ENCODE measurements around the gene AOC3. TPM values are rescaled to one million over a fixed set of nuclear protein-coding genes. Genes with fewer than 3 reads are reported as not detected.
"Not testable (repeated sequence)": the region's sequence is repeated elsewhere in the genome, so short reads cannot be mapped to it uniquely, and the experiment has no call there.

The AOC3 gene
- polyA plus RNA-seq, 5 donors = 116 to 203 (median 162) TPM

DNA sequence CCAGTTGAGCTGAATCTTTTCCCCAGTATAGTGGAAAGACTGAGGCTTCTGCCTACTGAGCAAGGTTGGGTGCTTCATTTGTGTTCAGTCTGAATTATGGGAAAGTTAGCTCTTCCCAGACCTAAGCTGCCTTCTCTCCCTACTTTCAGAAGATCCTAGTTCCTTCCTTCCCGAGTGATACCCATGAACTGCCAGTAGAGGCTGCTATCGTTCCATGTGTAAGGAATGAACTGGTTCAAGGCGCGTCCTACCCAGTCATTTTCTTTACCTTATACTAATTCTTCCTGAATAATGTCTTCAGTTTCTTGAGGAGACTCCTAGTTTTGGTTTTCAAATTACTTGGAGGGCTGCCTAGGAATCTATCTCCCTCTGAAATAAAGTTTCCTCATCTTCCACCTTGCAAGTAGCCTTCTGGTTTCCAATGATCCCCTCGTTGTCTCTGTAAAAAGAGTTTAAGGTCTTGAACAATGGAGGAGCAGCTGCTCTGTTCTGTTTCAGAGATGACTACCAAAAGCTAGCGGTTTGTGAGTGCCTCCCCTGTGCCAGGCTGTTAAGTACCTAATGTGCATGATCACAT, 7.6 kb upstream of the AOC3 start:
- DNase-seq = peak in 1 of 2 donors; percentile 61

DNA sequence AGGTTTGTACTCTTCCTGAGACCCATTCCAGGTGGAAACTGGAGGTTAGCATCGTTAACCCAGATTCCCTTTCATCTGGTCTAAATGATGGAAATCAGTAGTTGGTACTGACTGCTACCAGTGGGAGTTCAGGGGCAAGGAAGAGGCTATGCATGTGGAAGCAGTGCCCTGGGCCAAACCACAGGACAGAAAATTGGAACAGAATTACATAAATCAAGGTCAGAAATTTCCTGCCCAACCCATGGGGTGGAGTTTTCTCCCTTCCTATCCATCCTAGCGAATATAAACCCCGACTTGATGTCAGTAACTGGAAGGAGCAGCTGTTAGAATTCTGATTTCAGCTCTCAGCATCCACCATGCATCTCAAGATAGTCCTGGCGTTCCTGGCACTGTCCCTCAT, 6.7 kb upstream of the AOC3 start, which contains the start of gene AOC2:
Gene AOC2 (plus strand): TSS at position 310 of the 400 bp plus-strand sequence. CDS start 47 bp downstream, at position 357.
- DNase-seq = no peak

DNA sequence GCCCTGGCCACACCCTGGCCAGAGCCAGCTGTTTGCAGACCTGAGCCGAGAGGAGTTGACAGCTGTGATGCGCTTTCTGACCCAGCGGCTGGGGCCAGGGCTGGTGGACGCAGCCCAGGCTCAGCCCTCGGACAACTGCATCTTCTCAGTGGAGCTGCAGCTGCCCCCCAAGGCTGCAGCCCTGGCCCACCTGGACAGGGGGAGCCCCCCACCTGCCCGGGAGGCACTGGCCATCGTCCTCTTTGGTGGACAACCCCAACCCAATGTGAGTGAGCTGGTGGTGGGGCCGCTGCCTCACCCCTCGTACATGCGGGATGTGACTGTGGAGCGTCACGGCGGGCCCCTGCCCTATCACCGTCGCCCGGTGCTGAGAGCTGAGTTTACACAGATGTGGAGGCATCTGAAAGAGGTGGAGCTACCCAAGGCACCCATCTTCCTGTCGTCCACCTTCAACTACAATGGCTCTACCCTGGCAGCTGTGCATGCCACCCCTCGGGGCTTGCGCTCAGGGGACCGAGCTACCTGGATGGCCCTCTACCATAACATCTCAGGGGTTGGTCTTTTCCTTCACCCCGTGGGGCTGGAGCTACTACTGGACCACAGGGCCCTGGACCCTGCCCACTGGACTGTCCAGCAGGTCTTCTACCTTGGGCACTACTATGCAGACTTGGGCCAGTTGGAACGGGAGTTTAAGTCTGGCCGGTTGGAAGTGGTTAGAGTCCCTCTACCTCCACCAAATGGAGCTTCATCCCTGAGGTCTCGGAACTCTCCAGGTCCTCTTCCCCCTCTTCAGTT, 6.0 kb upstream of the AOC3 start:
- no peak for DNase-seq

- no peak for DNase-seq
These were observed 5.5 kb upstream of the AOC3 start for GRCh38 chr17:42845556-42845917.

DNA sequence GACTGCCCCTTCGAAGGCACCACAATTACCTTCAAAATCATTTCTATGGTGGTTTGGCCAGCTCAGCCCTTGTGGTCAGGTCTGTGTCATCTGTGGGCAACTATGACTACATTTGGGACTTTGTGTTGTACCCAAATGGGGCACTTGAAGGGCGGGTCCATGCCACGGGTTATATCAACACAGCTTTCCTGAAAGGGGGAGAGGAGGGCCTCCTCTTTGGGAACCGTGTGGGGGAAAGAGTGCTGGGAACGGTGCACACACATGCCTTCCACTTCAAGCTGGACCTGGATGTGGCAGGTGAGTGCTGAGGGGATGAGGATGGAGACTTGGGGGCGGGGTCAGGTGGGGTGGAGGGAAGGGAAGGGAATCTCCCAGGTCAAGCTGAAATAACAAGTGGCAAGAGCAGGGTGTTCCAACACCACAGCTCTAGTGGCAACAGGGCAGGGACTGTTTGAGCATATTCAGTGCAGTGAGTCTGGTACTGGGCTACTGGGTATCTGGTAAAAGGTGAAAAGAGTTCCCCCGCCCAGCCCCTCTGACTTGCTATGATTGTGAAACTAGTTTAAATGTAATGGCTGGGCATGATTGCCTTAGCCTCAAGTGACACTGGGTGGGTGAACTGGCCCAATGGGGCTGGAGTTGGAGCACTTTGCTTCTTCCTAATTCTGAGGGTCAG, 4.9 kb upstream of the AOC3 start:
- no peak for DNase-seq

GRCh38 chr17:42846594-42847280, 4.3 kb upstream of the AOC3 start:
- no peak for DNase-seq

DNA sequence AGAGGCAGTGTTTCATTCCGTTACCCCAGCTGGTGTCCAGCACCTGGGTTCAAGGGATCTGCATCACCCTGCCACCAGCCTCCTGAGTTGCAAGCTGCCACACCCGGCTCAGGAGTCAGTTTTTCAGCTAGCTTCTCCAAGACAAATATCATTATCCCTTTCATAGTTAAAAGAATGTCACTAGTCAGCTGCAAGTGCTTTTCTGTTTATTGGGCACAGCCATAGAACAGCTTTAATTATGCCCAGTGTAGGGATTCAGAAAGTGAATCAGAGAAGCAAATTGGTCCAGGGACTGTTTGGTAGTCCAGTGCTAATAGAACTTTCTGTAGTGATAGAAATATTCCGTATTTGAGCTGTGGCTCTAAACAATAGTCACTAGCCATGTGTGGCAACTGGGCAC, 2.9 kb upstream of the AOC3 start:
- no peak for DNase-seq

DNA sequence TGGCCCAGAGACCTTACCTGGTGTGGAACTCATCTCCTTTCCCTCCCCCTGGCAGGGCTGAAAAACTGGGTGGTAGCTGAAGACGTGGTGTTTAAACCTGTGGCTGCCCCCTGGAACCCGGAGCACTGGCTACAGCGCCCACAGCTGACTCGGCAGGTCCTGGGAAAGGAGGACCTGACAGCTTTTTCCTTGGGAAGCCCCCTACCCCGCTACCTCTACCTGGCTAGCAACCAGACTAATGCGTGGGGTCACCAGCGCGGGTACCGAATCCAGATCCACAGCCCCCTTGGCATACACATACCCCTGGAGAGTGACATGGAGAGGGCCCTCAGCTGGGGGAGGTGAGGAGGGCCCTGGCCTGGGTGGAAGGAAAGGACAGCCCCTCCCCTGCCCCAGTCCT, 2.0 kb upstream of the AOC3 start:
- DNase-seq = no peak

DNA sequence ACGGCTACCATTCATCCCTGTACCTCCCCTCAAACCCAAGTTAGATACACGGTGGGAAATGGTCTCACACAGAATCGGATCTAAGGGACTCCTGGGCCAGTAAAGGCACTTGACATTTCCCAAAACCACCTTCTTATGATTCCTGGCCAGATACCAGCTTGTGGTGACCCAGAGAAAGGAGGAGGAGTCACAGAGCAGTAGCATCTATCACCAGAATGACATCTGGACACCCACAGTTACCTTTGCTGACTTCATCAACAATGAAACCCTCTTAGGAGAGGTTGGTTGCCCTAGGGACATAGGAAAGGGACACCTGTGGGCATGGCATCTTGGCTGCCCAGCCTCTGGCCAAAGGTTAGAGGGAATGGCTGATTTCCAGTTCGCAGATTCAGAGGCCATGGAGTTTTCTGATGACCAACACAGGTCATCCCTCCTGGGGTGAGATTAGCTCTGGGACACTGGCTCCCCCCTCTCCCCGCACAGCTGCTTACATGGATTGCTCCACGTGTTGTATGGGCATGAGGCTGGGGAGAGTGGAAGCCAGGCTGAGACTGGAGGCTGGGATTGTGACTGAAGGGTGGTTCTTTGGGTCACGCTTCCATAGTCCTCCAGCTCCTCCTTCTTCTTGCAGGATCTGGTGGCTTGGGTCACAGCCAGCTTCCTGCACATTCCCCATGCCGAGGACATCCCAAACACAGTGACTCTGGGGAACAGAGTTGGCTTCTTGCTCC, 1.4 kb upstream of the AOC3 start:
- no peak for DNase-seq

DNA sequence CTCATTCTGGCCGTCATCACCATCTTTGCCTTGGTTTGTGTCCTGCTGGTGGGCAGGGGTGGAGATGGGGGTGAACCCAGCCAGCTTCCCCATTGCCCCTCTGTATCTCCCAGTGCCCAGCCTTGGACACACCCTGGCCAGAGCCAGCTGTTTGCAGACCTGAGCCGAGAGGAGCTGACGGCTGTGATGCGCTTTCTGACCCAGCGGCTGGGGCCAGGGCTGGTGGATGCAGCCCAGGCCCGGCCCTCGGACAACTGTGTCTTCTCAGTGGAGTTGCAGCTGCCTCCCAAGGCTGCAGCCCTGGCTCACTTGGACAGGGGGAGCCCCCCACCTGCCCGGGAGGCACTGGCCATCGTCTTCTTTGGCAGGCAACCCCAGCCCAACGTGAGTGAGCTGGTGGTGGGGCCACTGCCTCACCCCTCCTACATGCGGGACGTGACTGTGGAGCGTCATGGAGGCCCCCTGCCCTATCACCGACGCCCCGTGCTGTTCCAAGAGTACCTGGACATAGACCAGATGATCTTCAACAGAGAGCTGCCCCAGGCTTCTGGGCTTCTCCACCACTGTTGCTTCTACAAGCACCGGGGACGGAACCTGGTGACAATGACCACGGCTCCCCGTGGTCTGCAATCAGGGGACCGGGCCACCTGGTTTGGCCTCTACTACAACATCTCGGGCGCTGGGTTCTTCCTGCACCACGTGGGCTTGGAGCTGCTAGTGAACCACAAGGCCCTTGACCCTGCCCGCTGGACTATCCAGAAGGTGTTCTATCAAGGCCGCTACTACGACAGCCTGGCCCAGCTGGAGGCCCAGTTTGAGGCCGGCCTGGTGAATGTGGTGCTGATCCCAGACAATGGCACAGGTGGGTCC, 607 bp downstream of the AOC3 start:
- DNase-seq = not testable (repeated sequence)

GRCh38 chr17:42852351-42852750, 1.4 kb downstream of the AOC3 start:
- no peak for DNase-seq

GRCh38 chr17:42853004-42853403, 2.0 kb downstream of the AOC3 start:
- peak in 1 of 2 donors; percentile 50 for DNase-seq

DNA sequence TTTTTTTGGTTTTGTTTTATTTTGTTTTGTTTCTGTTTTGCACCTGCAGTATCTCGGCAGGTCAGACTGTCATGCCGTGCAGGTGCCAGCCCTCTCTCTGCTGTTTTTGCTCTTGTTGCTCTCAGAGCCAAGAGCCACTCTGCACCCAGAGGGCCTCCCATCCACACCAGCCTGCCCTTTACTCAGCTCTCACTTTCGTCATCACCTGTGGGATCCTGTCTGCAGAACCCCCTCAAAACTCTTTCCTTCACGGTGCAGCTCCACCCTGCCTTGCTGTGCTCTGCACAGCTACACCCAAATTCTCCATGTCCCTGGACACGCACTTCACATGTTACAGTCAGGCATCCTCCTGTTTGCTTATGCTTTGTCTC, 2.6 kb downstream of the AOC3 start:
- DNase-seq = no peak

GRCh38 chr17:42853968-42854790, 3.2 kb downstream of the AOC3 start:
- DNase-seq = no peak

DNA sequence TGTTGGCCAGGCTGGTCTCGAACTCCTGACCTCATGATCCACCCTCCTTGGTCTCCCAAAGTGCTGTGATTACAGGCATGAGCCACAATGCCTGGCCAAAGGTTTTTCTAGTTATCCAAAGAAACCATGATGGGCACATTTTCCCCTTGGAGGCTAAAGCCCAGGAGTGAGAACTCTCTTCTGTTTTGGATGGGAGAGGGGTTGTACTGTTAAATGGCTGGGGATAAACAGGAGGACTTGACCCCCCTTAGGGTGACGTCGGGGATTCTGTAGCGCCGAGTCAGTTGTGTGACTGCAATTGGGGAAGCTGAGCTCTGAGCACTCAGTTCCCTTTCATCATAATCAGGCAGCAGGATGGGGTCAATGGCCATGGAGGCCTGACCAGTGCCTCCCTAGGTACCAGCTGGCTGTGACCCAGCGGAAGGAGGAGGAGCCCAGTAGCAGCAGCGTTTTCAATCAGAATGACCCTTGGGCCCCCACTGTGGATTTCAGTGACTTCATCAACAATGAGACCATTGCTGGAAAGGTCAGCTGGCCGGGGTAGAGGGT, 4.1 kb downstream of the AOC3 start:
- no peak for DNase-seq

DNA sequence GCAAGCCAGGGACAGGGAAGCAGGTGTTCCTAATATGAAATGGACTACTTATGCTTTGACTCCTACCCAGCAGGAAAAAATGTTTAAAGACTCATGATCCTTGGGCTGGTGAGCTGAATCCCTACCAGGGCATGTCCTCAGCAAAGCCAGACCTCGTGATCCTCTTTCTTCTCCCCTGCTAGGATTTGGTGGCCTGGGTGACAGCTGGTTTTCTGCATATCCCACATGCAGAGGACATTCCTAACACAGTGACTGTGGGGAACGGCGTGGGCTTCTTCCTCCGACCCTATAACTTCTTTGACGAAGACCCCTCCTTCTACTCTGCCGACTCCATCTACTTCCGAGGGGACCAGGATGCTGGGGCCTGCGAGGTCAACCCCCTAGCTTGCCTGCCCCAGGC, 5.1 kb downstream of the AOC3 start:
- peak; percentile 56 to 58 for DNase-seq

GRCh38 chr17:42856516-42856915, 5.5 kb downstream of the AOC3 start:
- DNase-seq = peak; percentile 70 to 79

DNA sequence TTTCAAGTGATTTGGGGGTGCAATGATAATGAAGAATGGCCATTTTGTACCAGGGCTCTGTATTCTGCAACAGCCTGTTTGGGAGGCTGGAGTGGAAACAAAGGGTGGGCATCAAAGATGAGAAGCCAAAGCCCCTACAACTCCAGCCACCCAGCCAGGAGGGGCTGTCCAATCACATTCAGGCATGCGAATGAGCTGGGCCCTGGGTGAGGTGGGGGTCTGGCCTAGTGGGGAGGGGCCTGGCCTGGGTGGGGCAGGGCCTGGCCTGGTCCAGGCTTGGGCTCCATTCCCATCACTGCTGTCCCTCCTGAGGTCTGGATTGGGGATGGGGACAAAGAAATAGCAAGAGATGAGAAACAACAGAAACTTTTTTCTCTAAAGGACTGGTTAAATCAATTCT, 6.4 kb downstream of the AOC3 start:
- no peak for DNase-seq

DNA sequence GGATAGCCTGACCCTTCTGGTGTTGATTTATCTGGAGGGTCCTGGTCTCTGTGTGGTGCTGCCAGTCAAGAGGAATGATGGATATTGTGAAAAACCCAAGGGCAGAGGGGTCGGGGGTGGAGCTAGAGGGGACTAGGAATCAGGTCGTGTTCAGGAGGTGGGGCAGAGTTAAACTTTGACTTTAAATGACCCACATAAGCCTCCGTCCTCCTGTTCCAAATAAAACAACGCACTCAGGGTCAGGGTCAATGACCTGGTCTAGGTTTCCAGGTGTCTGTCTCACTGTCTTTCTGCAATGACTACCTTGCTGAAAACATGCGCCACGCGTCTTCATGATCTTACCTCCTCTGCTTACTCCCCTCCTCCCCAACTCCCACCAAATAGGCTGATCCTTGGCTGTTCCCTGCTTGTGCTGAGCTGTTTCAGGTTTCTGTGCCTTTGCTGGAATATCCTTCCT, 14.7 kb downstream of the AOC3 start:
- no peak for DNase-seq
